Measurements from ENCODE around the gene TIMM29.
"Not testable (repeated sequence)": the region's sequence is repeated elsewhere in the genome, so short reads cannot be mapped to it uniquely, and the experiment has no call there.

TIMM29 gene

DNA sequence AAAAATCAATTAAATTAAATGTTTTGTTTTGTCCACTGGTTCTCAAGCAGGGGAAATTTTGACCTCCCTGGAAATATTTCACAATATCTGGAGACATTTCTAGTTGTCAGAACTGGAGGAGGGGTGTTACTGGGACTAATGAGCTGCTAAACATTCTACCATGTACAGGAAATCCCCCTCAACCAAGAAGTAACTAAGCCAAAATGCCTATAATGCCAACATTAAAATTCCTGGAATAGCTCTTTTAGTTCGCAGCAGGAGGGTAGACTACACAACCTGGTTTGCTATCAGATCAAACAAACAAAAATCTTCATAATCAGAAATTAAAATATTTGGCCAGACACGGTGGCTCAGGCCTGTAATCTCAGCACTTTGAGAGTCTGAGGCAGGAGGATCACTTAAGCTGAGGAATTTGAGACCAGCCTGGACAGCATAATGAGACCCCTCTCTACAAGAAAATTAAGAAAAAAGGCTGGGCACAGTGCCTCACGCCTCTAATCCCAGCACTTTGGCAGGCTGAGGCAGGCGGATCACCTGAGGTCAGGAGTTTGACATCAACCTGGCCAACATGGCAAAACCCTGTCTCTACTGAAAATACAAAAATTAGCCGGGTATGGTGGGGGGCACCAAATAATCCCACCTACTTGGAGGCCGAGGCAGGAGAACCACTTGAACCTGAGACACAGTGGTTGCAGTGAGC is 18.5 kb downstream of the TIMM29 start:
- DNase-seq, result no peak

DNA sequence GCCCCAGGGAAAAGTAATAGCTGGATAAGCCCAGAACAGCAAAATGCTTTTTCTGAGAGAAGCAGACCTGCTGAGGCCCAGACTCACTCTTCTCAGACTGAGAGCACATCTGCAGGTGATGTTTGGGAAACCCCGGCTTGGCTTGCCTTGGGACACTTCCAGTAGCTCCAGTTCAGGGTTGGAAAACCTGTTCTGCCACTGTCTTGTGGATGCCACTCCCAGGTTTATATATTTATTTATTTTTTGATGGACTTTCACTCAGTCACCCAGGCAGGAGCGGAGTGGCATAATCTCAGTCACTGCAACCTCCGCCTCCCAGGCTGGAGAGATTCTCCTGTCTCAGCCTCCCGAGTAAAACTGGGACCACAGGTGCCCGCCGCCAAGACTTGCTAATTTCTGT is 24.2 kb downstream of the TIMM29 start:
- no peak for DNase-seq

DNA sequence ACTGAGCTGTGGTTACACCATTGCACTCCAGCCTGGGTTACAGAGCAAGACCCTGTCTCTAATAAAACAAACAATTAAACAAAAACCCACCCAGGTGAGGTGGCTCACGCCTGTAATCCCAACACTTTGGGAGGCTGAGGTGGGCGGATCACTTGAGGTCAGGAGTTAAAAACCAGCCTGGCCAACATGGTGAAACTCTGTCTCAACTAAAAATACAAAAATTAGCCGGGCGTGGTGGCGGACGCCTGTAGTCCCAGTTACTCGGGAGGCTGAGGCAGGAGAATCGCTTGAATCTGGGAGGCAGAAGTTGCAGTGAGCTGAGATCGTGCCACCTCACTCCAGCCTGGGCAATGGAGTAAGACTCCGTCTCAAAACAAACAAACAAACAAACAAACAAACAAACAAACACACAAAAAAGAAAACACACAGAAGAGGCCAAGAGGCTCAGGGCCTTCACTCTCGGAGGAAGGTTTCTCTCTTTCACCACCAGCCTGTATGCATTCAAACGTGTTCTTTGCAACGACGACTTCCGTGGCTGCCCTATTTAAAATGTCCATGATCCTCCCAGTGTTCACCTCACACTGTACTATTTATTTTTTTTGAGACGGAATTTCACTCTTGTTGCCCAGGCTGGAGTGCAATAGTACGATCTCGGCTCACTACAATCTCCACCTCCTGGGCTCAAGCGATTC is 30.8 kb downstream of the TIMM29 start:
- not testable (repeated sequence) for DNase-seq

DNA sequence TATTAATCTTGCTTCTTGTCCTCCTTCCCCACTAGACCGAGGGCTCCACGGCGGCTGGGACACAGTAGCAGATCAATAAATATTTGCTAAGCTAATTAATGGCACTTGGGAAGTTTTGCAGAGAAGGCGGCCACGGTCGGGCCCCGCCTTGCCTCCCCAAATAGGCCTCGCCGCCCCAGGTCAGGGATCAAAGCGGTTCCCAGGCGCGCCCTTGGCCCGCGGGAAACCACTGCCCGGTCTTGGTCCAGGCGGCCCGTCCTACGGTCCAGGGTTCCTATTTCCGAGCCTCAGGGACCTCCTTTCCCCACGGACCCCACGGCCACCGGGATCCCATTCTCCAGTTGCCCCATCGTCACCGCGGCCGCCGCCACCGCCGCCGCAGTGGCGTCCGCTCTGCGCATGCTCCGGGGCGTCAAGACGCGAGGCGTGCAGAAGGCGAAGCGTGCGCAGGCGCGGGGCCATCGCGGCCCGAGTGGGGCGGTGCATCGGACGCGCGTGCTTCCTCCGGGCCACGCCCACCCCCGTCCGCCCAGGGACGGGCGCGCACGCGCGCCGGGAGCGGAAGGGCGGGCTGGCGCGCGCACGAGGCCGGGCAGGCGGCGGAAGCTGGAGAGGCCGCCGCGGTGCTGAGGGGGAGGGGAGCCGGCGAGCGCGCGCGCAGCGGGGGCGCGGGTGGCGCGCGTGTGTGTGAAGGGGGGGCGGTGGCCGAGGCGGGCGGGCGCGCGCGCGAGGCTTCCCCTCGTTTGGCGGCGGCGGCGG is 31.9 kb downstream of the TIMM29 start, which contains the start of gene SMARCA4:
TSS of gene SMARCA4 (plus strand) at position 717 of the 759 bp plus-strand sequence. CDS start 23,122 bp downstream, outside the sequence.
- DNase-seq, result peak; percentile 94

DNA sequence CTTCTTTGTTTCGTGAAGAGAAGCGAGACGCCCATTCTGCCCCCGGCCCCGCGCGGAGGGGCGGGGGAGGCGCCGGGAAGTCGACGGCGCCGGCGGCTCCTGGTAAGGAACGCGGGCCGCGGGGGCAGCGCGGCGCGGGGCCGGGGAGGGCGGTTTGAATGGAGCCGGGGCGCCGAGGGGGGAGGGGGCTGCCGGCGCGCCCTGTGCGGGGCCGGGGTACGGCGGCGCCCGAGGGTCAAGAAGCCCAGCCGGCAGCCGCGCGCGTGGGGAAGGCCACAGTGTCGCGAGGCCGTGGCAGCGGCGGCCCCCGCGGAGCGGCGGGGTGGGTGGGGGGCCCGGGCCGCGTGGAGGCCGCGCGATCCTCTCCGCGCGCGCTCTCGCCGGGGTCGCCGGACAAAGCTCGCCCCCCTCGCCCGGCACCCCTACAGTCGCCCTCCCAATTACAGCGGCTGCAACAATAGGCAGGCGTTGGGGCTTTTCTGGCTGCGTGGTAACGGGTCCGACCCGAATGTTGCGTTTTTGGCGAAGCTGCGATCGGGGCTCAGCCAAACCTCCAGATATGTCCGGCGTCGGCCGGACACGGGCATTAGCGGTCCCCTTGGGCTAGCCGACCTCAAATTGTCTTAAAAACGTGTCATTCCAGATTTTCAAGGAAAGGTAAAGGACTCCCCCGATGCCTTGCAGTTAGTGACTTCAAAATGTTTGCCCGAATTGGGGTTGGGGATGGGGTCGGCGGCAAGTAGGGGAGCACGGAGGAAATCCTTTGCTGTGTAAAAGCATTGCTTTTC is 32.7 kb downstream of the TIMM29 start:
- no peak for DNase-seq

DNA sequence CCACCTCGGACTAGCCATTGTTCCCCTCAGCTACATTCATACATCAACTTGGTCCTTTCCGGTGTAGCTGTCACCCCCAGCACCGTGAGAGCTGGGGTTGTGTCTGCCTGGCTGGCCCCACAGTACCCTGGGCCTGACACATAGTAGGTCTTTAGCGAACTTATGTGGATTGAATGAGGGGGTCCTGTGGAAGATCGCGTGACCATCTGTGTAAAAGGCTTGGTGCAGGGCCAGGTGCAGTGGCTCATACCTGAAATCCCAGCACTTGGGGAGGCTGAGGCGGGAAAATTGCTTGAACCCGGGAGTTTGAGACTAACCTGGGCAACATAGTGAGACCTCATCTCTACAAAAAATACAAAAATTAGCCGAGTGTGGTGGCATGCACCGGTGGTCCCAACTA is 34.3 kb downstream of the TIMM29 start:
- DNase-seq, result no peak

DNA sequence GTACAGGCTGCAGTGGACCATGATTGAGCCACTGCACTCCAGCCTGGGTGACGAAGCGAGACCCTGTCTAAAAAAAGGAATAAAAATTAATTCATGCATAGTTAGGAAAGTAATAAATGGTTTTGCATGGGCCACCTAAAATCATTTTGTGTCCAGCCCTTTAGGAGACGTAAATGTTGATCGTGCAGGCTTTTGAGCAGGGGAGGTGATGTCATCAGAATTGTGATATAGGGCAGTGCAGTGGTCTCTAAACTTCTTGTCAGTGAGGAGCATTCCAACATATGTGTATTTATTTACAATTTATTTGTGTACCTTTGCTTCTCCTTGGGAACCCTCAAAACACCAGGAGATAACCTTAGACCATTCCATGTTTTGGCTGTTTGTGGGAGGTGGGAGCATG is 35.3 kb downstream of the TIMM29 start:
- DNase-seq, result no peak

DNA sequence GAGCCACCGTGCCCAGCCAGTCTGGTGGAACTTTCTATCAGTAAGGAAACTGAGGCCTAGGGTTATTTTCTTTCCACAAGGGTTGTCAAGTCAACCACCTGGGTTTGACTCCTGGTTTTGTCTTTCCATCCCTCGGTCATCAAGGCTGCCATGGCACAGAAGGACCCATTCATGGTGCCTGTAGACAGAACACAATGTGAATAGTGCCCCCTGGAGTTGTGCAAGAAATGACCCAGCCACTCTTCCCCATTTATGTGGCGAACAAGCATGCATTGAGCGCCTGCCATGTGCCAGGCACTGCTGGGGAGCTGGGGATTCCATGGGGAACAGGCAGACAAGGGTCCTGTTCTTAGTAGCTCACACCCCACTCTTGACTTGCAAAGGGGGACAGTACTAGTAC is 36.3 kb downstream of the TIMM29 start:
- DNase-seq, result no peak

DNA sequence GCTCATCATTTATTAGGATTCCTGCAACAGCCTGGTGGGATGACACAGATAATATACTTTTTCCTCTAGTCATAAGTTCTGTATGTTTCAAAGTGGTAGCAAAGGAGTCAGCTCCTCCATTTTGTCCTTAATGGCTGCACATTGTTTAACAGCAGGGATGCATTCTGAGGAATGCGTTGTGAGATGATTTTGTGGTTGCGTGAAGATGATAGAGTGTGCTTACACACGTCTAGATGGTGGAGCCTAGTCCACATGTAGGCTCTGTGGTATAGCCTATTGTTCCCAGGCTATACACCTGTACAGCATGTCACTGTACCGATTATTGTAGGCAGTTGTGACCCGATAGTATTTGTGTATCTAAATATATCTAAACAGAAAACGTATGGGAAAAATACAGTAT is 36.8 kb downstream of the TIMM29 start:
- no peak for DNase-seq

DNA sequence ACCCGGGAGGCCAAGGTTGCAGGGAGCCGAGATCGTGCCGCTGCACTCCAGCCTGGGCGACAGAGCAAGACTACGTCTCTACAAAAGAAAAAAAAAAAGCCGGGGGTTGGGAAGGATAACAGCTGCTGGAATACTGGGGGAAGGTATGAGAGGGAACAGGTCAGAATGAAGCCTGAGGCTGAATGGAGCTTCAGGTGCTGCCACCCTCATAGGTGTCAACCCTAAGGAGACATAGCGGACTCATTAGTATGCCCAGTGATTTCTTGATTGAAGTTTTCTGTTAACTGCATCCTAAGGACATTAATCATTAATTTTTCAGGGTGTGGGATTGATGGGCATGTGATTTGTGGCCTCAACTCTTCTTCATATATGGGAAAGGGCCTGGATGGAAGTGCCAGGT is 38.2 kb downstream of the TIMM29 start:
- DNase-seq, result no peak

DNA sequence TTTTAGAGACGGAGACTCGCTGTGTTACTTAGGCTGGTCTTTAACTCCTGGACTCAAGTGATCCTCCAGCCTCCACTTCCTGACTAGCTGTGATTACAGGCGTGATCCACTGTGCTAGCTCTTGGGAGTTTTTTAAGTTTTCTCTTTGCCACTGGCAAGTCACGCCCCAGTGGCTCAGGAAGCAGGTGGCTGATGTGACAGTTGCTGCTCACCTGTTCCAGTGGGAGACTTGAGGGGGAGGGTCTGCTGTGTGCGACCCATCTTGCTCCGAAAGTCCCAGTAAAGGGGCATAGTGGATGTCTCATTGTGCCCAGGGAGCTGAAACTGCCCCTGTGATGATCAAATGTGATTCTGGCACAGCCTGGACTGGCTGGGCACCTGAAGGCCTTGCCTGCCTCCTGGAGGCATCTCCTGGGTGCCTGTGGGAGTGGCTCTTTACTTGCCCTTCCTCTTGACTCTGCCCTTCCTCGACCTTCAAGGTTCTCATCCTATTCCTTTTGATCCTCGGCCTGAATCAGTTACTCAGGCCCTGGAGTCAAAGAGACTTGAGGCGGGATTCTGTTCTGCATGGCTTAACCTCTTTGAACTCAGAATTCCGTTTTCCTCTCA is 40.0 kb downstream of the TIMM29 start:
- DNase-seq, result no peak

DNA sequence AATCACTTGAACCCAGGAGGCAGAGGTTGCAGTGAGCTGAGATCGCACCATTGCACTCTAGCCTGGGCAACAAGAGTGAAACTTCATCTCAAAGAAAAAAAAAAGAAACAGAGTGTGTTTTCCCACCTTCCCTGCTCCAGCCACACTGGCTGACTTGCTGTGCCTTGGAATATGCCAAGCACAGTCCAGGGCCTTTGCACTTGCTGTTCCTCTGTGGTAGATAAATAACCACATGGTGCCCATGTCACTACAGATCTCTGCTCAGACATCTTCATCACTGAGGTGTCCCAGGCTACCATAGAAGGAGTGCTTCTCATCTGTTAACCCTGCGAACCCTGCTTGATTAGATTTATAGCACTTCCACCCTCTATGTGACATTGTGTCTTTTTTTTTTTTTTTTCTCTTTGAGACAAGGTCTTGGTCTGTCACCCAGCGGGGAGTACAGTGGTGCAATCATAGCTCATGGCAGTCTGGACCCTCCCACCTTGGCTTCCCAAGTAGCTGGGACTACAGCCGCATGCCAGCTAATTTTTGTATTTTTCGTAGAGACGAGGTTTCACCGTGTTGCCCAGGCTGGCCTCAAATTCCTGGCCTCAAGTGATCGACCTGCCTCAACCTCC is 42.6 kb downstream of the TIMM29 start:
- no peak for DNase-seq

DNA sequence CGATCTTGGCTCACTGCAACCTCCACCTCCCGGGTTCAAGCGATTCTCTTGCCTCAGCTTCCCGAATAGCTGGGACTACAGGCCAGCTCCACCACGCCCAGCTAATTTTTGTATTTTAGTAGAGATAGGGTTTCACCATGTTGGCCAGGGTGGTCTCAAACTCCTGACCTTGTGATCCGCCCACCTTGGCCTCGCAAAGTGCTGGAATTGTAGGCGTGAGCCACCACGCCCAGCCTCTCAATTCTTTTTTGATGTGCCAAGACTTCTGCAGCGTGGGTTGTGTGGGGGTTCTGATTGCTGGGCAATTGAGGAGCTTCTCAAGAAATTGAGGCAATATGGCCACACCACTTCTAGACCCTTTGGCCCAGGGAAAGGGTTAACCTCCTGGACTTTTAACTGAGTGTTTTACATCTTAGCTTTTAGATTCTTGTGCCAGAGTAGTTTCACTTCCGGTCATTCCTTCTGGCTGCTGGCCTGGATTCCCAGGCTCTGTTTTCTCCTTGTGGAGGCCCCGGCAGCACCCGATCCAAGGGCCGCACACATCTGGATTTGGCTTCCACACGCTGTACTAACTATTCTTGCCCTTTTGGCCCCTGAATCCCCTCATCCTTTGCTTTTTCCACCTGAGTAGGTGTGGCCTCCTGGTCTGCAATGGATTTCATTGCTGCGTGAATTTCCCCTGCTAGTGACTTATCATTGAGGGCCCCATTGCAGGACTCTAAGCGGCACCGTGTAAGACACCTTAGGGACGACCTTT is 46.9 kb downstream of the TIMM29 start:
- no peak for DNase-seq

DNA sequence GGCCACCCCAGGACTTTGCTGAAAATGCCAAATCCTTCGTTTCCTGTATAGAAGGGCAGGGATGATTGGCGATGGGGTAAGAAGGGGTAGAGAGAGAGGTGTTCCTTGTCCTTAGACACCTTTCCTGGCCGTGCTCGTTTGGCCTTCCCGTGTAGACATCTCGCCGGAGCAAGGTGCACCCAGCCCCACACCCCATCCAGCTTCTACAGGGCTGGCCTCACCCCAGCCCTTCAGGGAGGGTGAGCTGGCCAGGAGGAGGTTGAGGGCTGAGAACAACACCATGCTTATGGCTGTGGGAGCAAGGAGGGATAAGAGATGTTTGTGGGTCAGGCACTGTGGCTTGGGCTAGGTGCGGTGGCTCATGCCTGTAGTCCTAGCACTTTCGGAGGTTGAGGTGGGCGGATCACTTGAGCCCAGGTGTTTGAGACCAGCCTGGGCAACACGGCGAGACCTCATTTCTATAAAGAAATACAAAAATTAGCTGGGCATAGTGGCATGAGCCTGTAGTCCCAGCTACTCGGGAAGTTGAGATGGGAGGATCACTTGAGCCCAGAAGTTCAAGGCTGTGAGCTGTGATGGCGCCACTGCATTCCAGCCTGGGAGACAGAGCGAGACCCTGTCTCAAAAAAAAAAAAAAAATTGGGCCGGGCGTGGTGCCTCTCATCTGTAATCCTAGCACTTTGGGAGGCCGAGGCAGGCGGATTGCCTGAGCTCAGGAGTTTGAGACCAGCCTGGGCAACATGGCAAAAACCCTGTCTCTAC is 47.7 kb downstream of the TIMM29 start:
- no peak for DNase-seq

DNA sequence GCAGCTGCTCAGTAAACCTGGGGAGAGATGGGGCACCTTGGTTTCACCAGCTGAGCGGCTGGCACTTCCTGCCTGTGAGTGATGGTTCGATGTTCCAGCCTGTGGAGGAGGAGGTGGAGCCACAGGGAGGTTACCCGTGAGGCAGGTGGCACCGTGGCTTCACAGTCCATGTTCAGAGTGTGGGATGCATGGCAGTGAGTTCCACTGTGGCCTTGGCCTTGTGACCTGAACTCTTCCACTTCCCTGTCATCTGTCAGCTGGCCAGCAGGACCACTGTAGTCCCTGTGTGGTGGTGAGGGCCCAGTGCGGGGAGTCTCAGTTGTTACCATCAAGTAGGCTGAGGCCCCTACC is 49.1 kb downstream of the TIMM29 start:
- no peak for DNase-seq

Data from stimulated activated naive CD4-positive, alpha-beta T cell treated with Interleukin-2 at 50 U/mL for 16 hours (primary cell).